Small intestine (tissue), 7 donors: ENCODE data around the gene NTRK1. TPM values are rescaled to one million over a fixed set of nuclear protein-coding genes. Genes with fewer than 3 reads are reported as not detected.
A peak's percentile ranks its signal among the peaks of the same experiment; 100 is the strongest.

Experiments used
- DNase-seq, 2 donors: peaks; one replicate each; pipeline versions ENCODE4 v3.0.0 to v3.0.0-alpha.2; 2013
- FAIRE-seq: peaks from 2 replicates; lab custom pipeline; 2012; peaks lifted over from hg19 to GRCh38; lab: Jason Lieb, UNC
- H3K27ac ChIP-seq, 3 donors: one replicate each; pipeline ENCODE4 v1.5.1; 2013; ENCODE audit warnings: low read length in 2 of 3, mild to moderate bottlenecking in 2 of 3, control low read depth in 1 of 3, inconsistent platforms in 1 of 3, low read depth in 1 of 3, moderate library complexity in 1 of 3
- H3K27me3 ChIP-seq, 3 donors: one replicate each; pipeline ENCODE4 v1.6.1; 2013; ENCODE audit warnings: low read length in 3 of 3, inconsistent platforms in 1 of 3; ENCODE audit not compliant: control insufficient read depth in 3 of 3, insufficient read depth in 3 of 3
- H3K36me3 ChIP-seq, 3 donors: one replicate each; pipeline ENCODE4 v1.6.1; 2013; ENCODE audit warnings: low read length in 3 of 3, inconsistent platforms in 1 of 3, low read depth in 1 of 3, mild to moderate bottlenecking in 1 of 3, moderate library complexity in 1 of 3; ENCODE audit not compliant: control insufficient read depth in 3 of 3, insufficient read depth in 2 of 3
- H3K4me1 ChIP-seq, 3 donors: one replicate each; pipeline ENCODE4 v1.6.1; 2013; ENCODE audit warnings: low read length in 2 of 3, inconsistent platforms in 1 of 3, low read depth in 1 of 3, mild to moderate bottlenecking in 1 of 3, moderate library complexity in 1 of 3; ENCODE audit not compliant: control insufficient read depth in 3 of 3, insufficient read depth in 2 of 3
- H3K4me3 ChIP-seq, 3 donors: one replicate each; pipeline ENCODE4 v1.5.1; 2013; ENCODE audit warnings: low read length in 3 of 3, control low read depth in 1 of 3, inconsistent platforms in 1 of 3, low read depth in 1 of 3, mild to moderate bottlenecking in 1 of 3, moderate library complexity in 1 of 3
- H3K9me3 ChIP-seq, 2 donors: one replicate each; pipeline ENCODE4 v1.6.1; 2013; ENCODE audit warnings: low read depth in 1 of 2, low read length in 1 of 2; ENCODE audit not compliant: control insufficient read depth in 2 of 2, insufficient read depth in 1 of 2
- WGBS, 3 donors: extraction: QIAGEN DNeasy Blood & Tissue Kit; methylation state at CpG; one replicate each; pipeline ENCODE4 v1.1.7; 2013; 5-methylcytosine and 5-hydroxymethylcytosine counted together
- polyA plus RNA-seq, 4 donors: library from polyadenylated mRNA; stranded (reverse) in 3 of 4; unstranded in 1 of 4; fragments of 200-250 nt in 3 of 4; fragments of 120-200 nt in 1 of 4; gene quantifications; one replicate each; pipeline versions ENCODE4 v1.2.1 to v1.2.3, GENCODE V29; 2013
- donor health status: healthy with polysubstance abuse.
- donor health status: control.
- donor health status: control.
- donor health status: Bipolar disorder and iron deficiency.
- donor health status: healthy.

The NTRK1 gene
- polyA plus RNA-seq, 4 donors, result 0.10 to 0.67 TPM; not detected in 2

GRCh38 chr1:156882543-156882942 lies 21.9 kb downstream of the NTRK1 start:
- H3K27me3 ChIP-seq, result peaks cover 0 to 64% (median 2%) of the 10 kb centered on the region in 3 donors
- no peak overlapping the region for H3K4me3 ChIP-seq
- DNase-seq (peak in 1 of 2 donors; percentile 21), FAIRE-seq (no peak)
- H3K4me1 ChIP-seq, result no peaks in the 10 kb centered on the region
- WGBS, 3 donors, result 20 to 74% (median 37%) methylated on average over 3 of the region's 3 CpGs
- H3K27ac ChIP-seq, result no peak overlapping the region
- H3K36me3 ChIP-seq, result no peaks in the 10 kb centered on the region
- H3K9me3 ChIP-seq, result no peaks in the 10 kb centered on the region

- Histone ChIP-seq H3K9me3 (no peaks in the 10 kb centered on the region), H3K27ac (no peak overlapping the region), H3K36me3 (no peaks in the 10 kb centered on the region), H3K27me3 (peaks cover 0 to 63% (median 2%) of the 10 kb centered on the region in 3 donors), H3K4me1 (no peaks in the 10 kb centered on the region), H3K4me3 (no peak overlapping the region)
- DNase-seq, result no peak
- no peak for FAIRE-seq
- WGBS, 3 donors, result 45 to 64% (median 46%) methylated on average over 7 of the region's 7 CpGs
Observed at GRCh38 chr1:156883919-156884318, 23.3 kb downstream of the NTRK1 start.

- Histone ChIP-seq H3K9me3 (no peaks in the 10 kb centered on the region), H3K4me3 (no peak overlapping the region), H3K36me3 (no peaks in the 10 kb centered on the region), H3K27ac (no peak overlapping the region), H3K4me1 (no peaks in the 10 kb centered on the region), H3K27me3 (peaks cover 0 to 59% (median 2%) of the 10 kb centered on the region in 3 donors)
- FAIRE-seq (no peak), DNase-seq (no peak)
- WGBS, 3 donors, result 57 to 67% (median 62%) methylated on average over 10 of the region's 10 CpGs
Observed at GRCh38 chr1:156884560-156885184, 24.0 kb downstream of the NTRK1 start.

GRCh38 chr1:156885314-156885713 lies 24.6 kb downstream of the NTRK1 start:
- no peak for FAIRE-seq
- H3K36me3 ChIP-seq, result no peaks in the 10 kb centered on the region
- H3K27ac ChIP-seq, result no peak overlapping the region
- H3K4me3 ChIP-seq, result no peak overlapping the region
- DNase-seq, result no peak
- H3K4me1 ChIP-seq, result no peaks in the 10 kb centered on the region
- WGBS, 3 donors, result 22 to 50% (median 50%) methylated on average over 1 of the region's 1 CpG
- peaks cover 0 to 55% (median 2%) of the 10 kb centered on the region in 3 donors for H3K27me3 ChIP-seq
- H3K9me3 ChIP-seq, result no peaks in the 10 kb centered on the region

GRCh38 chr1:156885880-156886355 lies 25.3 kb downstream of the NTRK1 start:
- no peaks in the 10 kb centered on the region for H3K4me1 ChIP-seq
- FAIRE-seq (no peak), DNase-seq (no peak)
- H3K4me3 ChIP-seq, result no peak overlapping the region
- no peaks in the 10 kb centered on the region for H3K9me3 ChIP-seq
- H3K36me3 ChIP-seq, result no peaks in the 10 kb centered on the region
- peaks cover 0 to 50% (median 0%) of the 10 kb centered on the region in 3 donors for H3K27me3 ChIP-seq
- 39 to 65% (median 47%) methylated on average over 13 of the region's 13 CpGs for WGBS, 3 donors
- H3K27ac ChIP-seq, result no peak overlapping the region

- Histone ChIP-seq H3K9me3 (no peaks in the 10 kb centered on the region), H3K27ac (no peak overlapping the region), H3K4me3 (no peak overlapping the region), H3K4me1 (no peaks in the 10 kb centered on the region), H3K36me3 (no peaks in the 10 kb centered on the region), H3K27me3 (peaks cover 0 to 51% (median 0%) of the 10 kb centered on the region in 3 donors)
- 27 to 38% (median 34%) methylated on average over 6 of the region's 6 CpGs for WGBS, 3 donors
- FAIRE-seq (no peak), DNase-seq (no peak)
Observed at GRCh38 chr1:156886583-156887281, 26.1 kb downstream of the NTRK1 start.

- FAIRE-seq (no peak), DNase-seq (no peak)
- Histone ChIP-seq H3K9me3 (no peaks in the 10 kb centered on the region), H3K4me1 (no peaks in the 10 kb centered on the region), H3K27ac (no peak overlapping the region), H3K36me3 (no peaks in the 10 kb centered on the region), H3K27me3 (peaks cover 0 to 56% (median 0%) of the 10 kb centered on the region in 3 donors), H3K4me3 (no peak overlapping the region)
- WGBS, 3 donors, result 9 to 42% (median 25%) methylated on average over 3 of the region's 3 CpGs
Observed at GRCh38 chr1:156887317-156887716, 26.7 kb downstream of the NTRK1 start.

GRCh38 chr1:156887734-156888133 lies 27.1 kb downstream of the NTRK1 start:
- 5 to 44% (median 32%) methylated on average over 6 of the region's 6 CpGs for WGBS, 3 donors
- no peaks in the 10 kb centered on the region for H3K9me3 ChIP-seq
- DNase-seq, result no peak
- no peaks in the 10 kb centered on the region for H3K4me1 ChIP-seq
- no peak overlapping the region for H3K4me3 ChIP-seq
- H3K27ac ChIP-seq, result no peak overlapping the region
- H3K27me3 ChIP-seq, result peaks cover 0 to 60% (median 0%) of the 10 kb centered on the region in 3 donors
- no peaks in the 10 kb centered on the region for H3K36me3 ChIP-seq
- no peak for FAIRE-seq
